Measurements from ENCODE around the gene SMLR1.

SMLR1 gene

GRCh38 chr6:130827247-130828149 is at the start of gene SMLR1:
TSS of gene SMLR1 (plus strand) at chr6:130827406. CDS start at chr6:130827414, 8 bp downstream.
- Histone ChIP-seq H3K4me1 (ENCODE audit: insufficient read depth, low read length, poor library complexity, severe bottlenecking) (no peaks in the 10 kb centered on the region), H3K9me2 (replicated peaks; ENCODE audit: low read depth, low read length) (no peaks in the 10 kb centered on the region), H3K9me3 (ENCODE audit: insufficient read depth, low read depth, low read length) (no peaks in the 10 kb centered on the region), H2AFZ (ENCODE audit: low read length) (no peak within 1 kb of the TSS), H3K9ac (ENCODE audit: low read depth, low read length, poor library complexity, severe bottlenecking) (no peak within 1 kb of the TSS), H4K20me1 (ENCODE audit: insufficient read depth, low read length, poor library complexity, severe bottlenecking) (no peaks in the 10 kb centered on the region), H3K36me3 (ENCODE audit: insufficient read depth, low read length) (no peaks in the 10 kb centered on the region), H3K79me2 (ENCODE audit: insufficient read depth, low read length) (no peaks in the 10 kb centered on the region), H3K27me3 (ENCODE audit: insufficient read depth, low read length, poor library complexity, severe bottlenecking) (no peaks in the 10 kb centered on the region), H3K4me2 (ENCODE audit: low read depth, low read length, poor library complexity, severe bottlenecking) (no peak within 1 kb of the TSS), H3F3A (ENCODE audit: low read depth) (no peaks in the 10 kb centered on the region), H3K4me3 (ENCODE audit: low read length, poor library complexity, severe bottlenecking) (no peak within 1 kb of the TSS)
- TF ChIP-seq EZH2phosphoT487 (IDR thresholded peaks at IDR 0.05; ENCODE audit: borderline replicate concordance), result no peak

DNA sequence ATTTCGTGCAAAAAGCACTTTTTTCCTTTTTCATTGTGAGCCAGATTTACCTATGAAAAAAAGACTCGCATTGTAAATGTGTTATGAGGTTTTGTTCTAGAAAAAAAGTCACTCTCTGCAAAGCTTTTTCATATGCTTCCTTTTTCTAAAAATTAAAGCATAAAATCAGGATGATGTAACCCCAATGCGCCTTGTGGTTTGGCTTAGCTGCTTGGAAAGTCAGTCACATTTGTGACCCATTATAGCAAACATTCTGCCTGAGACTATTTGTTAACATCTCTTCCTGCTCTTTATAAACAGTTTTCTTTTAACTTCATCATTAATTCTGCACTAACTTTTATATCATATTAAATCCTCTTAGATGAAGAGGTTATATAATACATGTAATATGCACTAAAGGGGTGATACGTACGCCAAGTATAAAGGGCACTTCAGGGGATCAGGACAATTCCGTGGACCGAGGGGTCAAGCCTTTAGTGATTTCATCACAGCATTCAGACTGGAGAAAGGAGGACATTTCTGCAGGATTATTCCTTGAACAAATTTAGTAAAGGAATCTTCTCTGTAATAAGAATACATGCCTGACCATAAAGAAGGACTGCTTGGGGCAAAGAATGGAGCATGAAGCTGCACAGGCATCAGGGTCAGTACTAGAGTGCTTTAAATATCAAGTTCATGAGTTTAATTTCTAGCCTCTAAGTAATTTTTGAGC is 48.1 kb upstream of the SMLR1 start:
- Histone ChIP-seq H3K4me3 (ENCODE audit: low read length, poor library complexity, severe bottlenecking) (no peak overlapping the region), H2AFZ (ENCODE audit: low read length) (no peak overlapping the region), H3F3A (ENCODE audit: low read depth) (no peaks in the 10 kb centered on the region), H3K9me2 (replicated peaks; ENCODE audit: low read depth, low read length) (no peaks in the 10 kb centered on the region), H3K9me3 (ENCODE audit: insufficient read depth, low read depth, low read length) (no peaks in the 10 kb centered on the region), H4K20me1 (ENCODE audit: insufficient read depth, low read length, poor library complexity, severe bottlenecking) (no peaks in the 10 kb centered on the region), H3K36me3 (ENCODE audit: insufficient read depth, low read length) (no peaks in the 10 kb centered on the region), H3K79me2 (ENCODE audit: insufficient read depth, low read length) (no peaks in the 10 kb centered on the region), H3K4me2 (ENCODE audit: low read depth, low read length, poor library complexity, severe bottlenecking) (no peak overlapping the region), H3K9ac (ENCODE audit: low read depth, low read length, poor library complexity, severe bottlenecking) (no peak overlapping the region), H3K4me1 (ENCODE audit: insufficient read depth, low read length, poor library complexity, severe bottlenecking) (peaks cover 23% of the 10 kb centered on the region), H3K27me3 (ENCODE audit: insufficient read depth, low read length, poor library complexity, severe bottlenecking) (no peaks in the 10 kb centered on the region)
- no peak for TF ChIP-seq EZH2phosphoT487 (IDR thresholded peaks at IDR 0.05; ENCODE audit: borderline replicate concordance)
- TF ChIP-seq, protein P1, sequence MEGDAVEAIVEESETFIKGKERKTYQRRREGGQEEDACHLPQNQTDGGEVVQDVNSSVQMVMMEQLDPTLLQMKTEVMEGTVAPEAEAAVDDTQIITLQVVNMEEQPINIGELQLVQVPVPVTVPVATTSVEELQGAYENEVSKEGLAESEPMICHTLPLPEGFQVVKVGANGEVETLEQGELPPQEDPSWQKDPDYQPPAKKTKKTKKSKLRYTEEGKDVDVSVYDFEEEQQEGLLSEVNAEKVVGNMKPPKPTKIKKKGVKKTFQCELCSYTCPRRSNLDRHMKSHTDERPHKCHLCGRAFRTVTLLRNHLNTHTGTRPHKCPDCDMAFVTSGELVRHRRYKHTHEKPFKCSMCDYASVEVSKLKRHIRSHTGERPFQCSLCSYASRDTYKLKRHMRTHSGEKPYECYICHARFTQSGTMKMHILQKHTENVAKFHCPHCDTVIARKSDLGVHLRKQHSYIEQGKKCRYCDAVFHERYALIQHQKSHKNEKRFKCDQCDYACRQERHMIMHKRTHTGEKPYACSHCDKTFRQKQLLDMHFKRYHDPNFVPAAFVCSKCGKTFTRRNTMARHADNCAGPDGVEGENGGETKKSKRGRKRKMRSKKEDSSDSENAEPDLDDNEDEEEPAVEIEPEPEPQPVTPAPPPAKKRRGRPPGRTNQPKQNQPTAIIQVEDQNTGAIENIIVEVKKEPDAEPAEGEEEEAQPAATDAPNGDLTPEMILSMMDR (conservative IDR thresholded peaks at IDR 0.05; ENCODE audit: low read length), result no peak

- no peaks in the 10 kb centered on the region for H3K27me3 ChIP-seq (ENCODE audit: insufficient read depth, low read length, poor library complexity, severe bottlenecking)
- no peak overlapping the region for H3K9ac ChIP-seq (ENCODE audit: low read depth, low read length, poor library complexity, severe bottlenecking)
- H3K9me3 ChIP-seq (ENCODE audit: insufficient read depth, low read depth, low read length), result no peaks in the 10 kb centered on the region
- peaks cover 23% of the 10 kb centered on the region for H3K4me1 ChIP-seq (ENCODE audit: insufficient read depth, low read length, poor library complexity, severe bottlenecking)
- H3K9me2 ChIP-seq (replicated peaks; ENCODE audit: low read depth, low read length), result no peaks in the 10 kb centered on the region
- no peaks in the 10 kb centered on the region for H3K79me2 ChIP-seq (ENCODE audit: insufficient read depth, low read length)
- no peak overlapping the region for H2AFZ ChIP-seq (ENCODE audit: low read length)
- TF ChIP-seq, protein P1 (conservative IDR thresholded peaks at IDR 0.05; ENCODE audit: low read length), result no peak
- no peak for TF ChIP-seq EZH2phosphoT487 (IDR thresholded peaks at IDR 0.05; ENCODE audit: borderline replicate concordance)
- H4K20me1 ChIP-seq (ENCODE audit: insufficient read depth, low read length, poor library complexity, severe bottlenecking), result no peaks in the 10 kb centered on the region
- no peaks in the 10 kb centered on the region for H3F3A ChIP-seq (ENCODE audit: low read depth)
- H3K36me3 ChIP-seq (ENCODE audit: insufficient read depth, low read length), result no peaks in the 10 kb centered on the region
- H3K4me3 ChIP-seq (ENCODE audit: low read length, poor library complexity, severe bottlenecking), result no peak overlapping the region
- H3K4me2 ChIP-seq (ENCODE audit: low read depth, low read length, poor library complexity, severe bottlenecking), result no peak overlapping the region
Observed at GRCh38 chr6:130779658-130780033, 47.6 kb upstream of the SMLR1 start.
